CD4-positive, CD25-positive, alpha-beta regulatory T cell (primary cell): ENCODE data around the gene ETV7. TPM values are rescaled to one million over a fixed set of nuclear protein-coding genes. Genes with fewer than 3 reads are reported as not detected.
A peak's percentile ranks its signal among the peaks of the same experiment; 100 is the strongest.
"Not testable (repeated sequence)": the region's sequence is repeated elsewhere in the genome, so short reads cannot be mapped to it uniquely, and the experiment has no call there.

Experiments used
- ATAC-seq, 2 donors: fragments of 150-1000 bp; cut with Tn5 transposase; one replicate each; pipeline ENCODE4 v1.10.0; 2021; ENCODE audit warnings: low read depth in 2 of 2, moderate number of reproducible peaks in 2 of 2, moderate library complexity in 1 of 2
- DNase-seq, 3 donors: peaks; one replicate each; pipeline versions ENCODE4 v3.0.0 to v3.0.0-alpha.2; 2012 to 2022; ENCODE audit warnings: mixed read lengths in 1 of 3
- H3K27ac ChIP-seq: one replicate; pipeline ENCODE4 v1.7.0; 2013; ENCODE audit warnings: mild to moderate bottlenecking, low read length; ENCODE audit not compliant: insufficient read depth, poor library complexity, severe bottlenecking
- H3K27me3 ChIP-seq: one replicate; pipeline ENCODE4 v1.7.0; 2013; ENCODE audit warnings: low read length; ENCODE audit not compliant: control insufficient read depth, insufficient read depth
- H3K36me3 ChIP-seq: one replicate; pipeline ENCODE4 v1.7.0; 2013; ENCODE audit warnings: mild to moderate bottlenecking, low read length, moderate library complexity; ENCODE audit not compliant: control insufficient read depth, insufficient read depth
- H3K4me1 ChIP-seq: 2 replicates; pipeline ENCODE4 v1.7.0; 2013; ENCODE audit warnings: mild to moderate bottlenecking, low read length; ENCODE audit not compliant: insufficient read depth, control insufficient read depth, poor library complexity, severe bottlenecking
- H3K4me3 ChIP-seq: one replicate; pipeline ENCODE4 v1.7.0; 2013; ENCODE audit warnings: low read depth, mild to moderate bottlenecking, low read length, moderate library complexity
- H3K9me3 ChIP-seq, 2 experiments: 1 replicate in 1 of 2; 2 replicates in 1 of 2; pipeline ENCODE4 v1.7.0; 2013; ENCODE audit warnings: low read length in 2 of 2, mild to moderate bottlenecking in 1 of 2, moderate library complexity in 1 of 2; ENCODE audit not compliant: control insufficient read depth in 2 of 2
- H3K27ac Mint-ChIP-seq, 3 donors: one replicate each; pipeline ENCODE4 v1.8.0; 2020 to 2022; ENCODE audit warnings: mild to moderate bottlenecking in 3 of 3, mixed read lengths in 3 of 3, moderate library complexity in 2 of 3
- H3K27me3 Mint-ChIP-seq: one replicate; pipeline ENCODE4 v1.8.0; 2022; ENCODE audit warnings: mild to moderate bottlenecking, mixed read lengths
- H3K36me3 Mint-ChIP-seq: one replicate; pipeline ENCODE4 v1.8.0; 2020; ENCODE audit warnings: mixed read lengths
- H3K4me1 Mint-ChIP-seq, 4 donors: one replicate each; pipeline ENCODE4 v1.8.0; 2020 to 2022; ENCODE audit warnings: mixed read lengths in 4 of 4, mild to moderate bottlenecking in 1 of 4
- H3K4me3 Mint-ChIP-seq, 4 donors: one replicate each; pipeline ENCODE4 v1.8.0; 2020 to 2022; ENCODE audit warnings: mild to moderate bottlenecking in 4 of 4, mixed read lengths in 4 of 4, moderate library complexity in 3 of 4
- H3K9me3 Mint-ChIP-seq, 7 donors: one replicate each; pipeline ENCODE4 v1.8.0; 2020 to 2022; ENCODE audit warnings: mixed read lengths in 7 of 7, mild to moderate bottlenecking in 3 of 7, moderate library complexity in 2 of 7
- polyA plus RNA-seq, 4 donors: library from polyadenylated mRNA; unstranded; fragments of 300-500 nt; fragmentation: Illumina TruSeq; gene quantifications; one replicate each; pipeline ENCODE4 v1.2.3, GENCODE V29; 2021
- total RNA-seq: library from RNA; stranded (reverse); gene quantifications from one replicate; pipeline ENCODE4 v1.2.3, GENCODE V29; 2022

The ETV7 gene
- total and polyA plus RNA-seq, 5 donors from 2014 or later: 5.3 to 16.1 (median 7.4) TPM

DNA sequence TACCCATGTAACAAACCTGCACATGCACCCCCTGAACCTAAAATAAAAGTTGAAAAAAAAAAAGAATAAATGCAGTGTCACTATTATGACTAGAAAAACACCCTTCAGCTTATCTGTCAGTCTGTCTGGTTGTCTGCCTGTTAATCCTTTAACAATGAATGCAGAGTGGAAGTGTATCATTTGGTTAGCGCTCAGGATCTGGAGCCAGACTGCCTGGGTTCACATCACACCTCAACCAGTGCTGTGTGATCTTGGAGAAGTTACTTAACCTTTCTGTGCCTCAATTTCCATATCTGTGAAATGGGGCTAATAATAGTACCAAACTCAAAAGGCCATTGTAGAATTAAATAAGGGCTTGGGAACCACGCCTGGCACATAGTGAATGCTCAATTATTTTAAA is 16.8 kb downstream of the ETV7 start:
- Histone ChIP-seq H3K27me3 (no peaks in the 10 kb centered on the region), H3K36me3 (no peaks in the 10 kb centered on the region), H3K27ac (no peak overlapping the region), H3K9me3 (no peaks in the 10 kb centered on the region), H3K4me1 (no peaks in the 10 kb centered on the region), H3K4me3 (no peak overlapping the region)
- no peaks in the 10 kb centered on the region for H3K9me3 Mint-ChIP-seq
- H3K27ac Mint-ChIP-seq: peak overlapping the region in 1 of 3 donors; percentile 35
- no peaks in the 10 kb centered on the region for H3K4me1 Mint-ChIP-seq
- DNase-seq: no peak
- ATAC-seq: no peak
- no peak overlapping the region for H3K4me3 Mint-ChIP-seq
- H3K36me3 Mint-ChIP-seq: peaks cover 8% of the 10 kb centered on the region
- no peaks in the 10 kb centered on the region for H3K27me3 Mint-ChIP-seq

DNA sequence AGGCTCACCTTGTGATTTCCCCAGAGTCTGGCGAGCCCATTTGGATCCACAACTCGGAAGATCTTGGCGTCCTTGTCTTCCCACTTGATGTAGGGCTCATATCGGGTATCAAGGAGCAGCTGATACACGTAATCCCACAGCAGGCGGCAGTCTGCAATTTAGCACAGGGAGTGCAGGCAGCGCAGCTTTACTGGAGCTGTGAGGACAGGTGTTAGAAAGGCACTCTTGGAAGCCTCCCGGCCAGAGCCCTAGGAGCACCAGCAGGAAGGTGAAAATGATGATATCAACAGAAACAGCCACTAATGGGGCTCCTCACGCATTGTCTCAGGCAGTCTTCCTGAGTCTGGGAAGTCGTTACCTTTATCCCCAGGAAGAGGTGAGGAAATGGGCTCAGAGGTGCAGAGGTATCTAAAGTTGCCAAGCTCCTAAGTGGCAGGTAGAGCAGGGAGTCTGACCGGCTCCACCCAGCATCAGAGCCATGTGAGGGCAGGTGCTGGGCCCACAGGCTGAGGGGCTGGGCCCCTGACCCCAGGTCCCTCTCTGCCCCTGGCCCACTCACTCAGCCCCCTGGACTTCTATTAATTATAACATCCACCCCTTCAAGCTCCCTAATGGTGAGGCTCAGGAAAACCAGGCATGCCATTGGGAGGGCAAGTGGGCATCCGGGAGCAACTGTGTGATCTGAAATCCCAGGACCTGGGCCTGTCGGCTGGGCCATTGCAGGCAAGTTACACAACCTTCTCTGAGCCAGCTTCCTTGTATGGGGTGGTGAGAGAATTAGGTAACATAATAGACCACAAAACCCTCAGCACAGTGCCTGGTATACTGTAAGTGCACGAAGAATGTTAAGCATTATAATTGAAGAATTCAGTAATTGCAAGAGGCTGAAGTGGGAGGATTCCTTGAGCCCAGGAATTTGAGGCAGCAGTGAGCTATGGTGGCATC is 18.3 kb downstream of the ETV7 start:
- no peaks in the 10 kb centered on the region for H3K9me3 Mint-ChIP-seq
- DNase-seq (no peak), ATAC-seq (no peak)
- Histone ChIP-seq H3K4me1 (peaks cover 4% of the 10 kb centered on the region), H3K36me3 (no peaks in the 10 kb centered on the region), H3K27ac (no peak overlapping the region), H3K9me3 (no peaks in the 10 kb centered on the region), H3K4me3 (no peak overlapping the region), H3K27me3 (no peaks in the 10 kb centered on the region)
- H3K27ac Mint-ChIP-seq: peak overlapping the region in 1 of 3 donors; percentile 12
- H3K27me3 Mint-ChIP-seq: no peaks in the 10 kb centered on the region
- H3K36me3 Mint-ChIP-seq: peaks cover 8% of the 10 kb centered on the region
- H3K4me3 Mint-ChIP-seq: no peak overlapping the region
- H3K4me1 Mint-ChIP-seq: no peaks in the 10 kb centered on the region

DNA sequence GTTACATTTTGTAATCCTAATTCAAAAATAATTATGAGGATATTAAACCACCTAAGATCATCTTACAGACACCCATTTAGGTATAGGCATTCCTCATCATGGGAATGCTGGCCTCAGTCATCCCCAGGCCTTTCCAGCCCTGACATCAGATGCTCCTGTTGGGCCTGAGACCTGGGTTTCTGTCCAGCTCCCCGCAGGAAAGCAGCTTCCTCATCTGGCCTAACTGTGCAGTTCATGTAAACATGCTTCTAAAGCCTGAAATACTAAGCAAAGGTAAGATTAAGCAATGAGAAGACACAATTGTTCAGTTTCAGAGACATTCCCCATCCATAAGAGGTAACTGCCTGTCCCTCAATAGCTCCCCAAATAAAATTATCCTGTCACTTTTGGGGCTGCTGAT is 19.0 kb downstream of the ETV7 start:
- no peaks in the 10 kb centered on the region for H3K36me3 ChIP-seq
- ATAC-seq (no peak), DNase-seq (no peak)
- no peaks in the 10 kb centered on the region for H3K27me3 ChIP-seq
- H3K9me3 ChIP-seq: no peaks in the 10 kb centered on the region
- no peak overlapping the region for H3K4me3 Mint-ChIP-seq
- peaks cover 8% of the 10 kb centered on the region for H3K36me3 Mint-ChIP-seq
- peak overlapping the region in 1 of 3 donors; percentile 12 for H3K27ac Mint-ChIP-seq
- no peaks in the 10 kb centered on the region for H3K27me3 Mint-ChIP-seq
- peaks cover 4% of the 10 kb centered on the region for H3K4me1 ChIP-seq
- no peaks in the 10 kb centered on the region for H3K4me1 Mint-ChIP-seq
- no peak overlapping the region for H3K4me3 ChIP-seq
- no peak overlapping the region for H3K27ac ChIP-seq
- no peaks in the 10 kb centered on the region for H3K9me3 Mint-ChIP-seq

DNA sequence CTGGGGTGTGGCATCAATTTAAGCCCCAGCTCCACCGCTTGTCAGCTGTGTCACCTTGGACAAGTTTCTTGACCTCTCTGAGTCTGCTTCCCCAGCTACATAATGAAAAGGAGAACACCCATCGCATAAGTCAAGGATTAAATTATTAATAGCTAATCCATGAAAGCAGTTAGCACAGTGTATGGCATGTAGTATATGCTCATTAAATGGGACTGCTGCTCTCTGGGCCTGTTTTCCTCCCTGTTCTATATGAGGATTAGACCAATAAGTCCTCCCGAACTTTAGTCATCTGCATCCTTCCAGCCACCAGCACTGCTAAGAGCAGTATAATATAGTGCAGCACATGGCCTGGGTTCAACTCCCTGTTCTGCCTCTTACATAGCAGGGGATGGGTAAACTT is 19.7 kb downstream of the ETV7 start:
- DNase-seq (no peak), ATAC-seq (no peak)
- Mint-ChIP-seq H3K27ac (peak overlapping the region in 1 of 3 donors; percentile 17), H3K27me3 (no peaks in the 10 kb centered on the region), H3K4me1 (no peaks in the 10 kb centered on the region), H3K4me3 (no peak overlapping the region), H3K9me3 (no peaks in the 10 kb centered on the region), H3K36me3 (peaks cover 7% of the 10 kb centered on the region)
- H3K27ac ChIP-seq: no peak overlapping the region
- H3K9me3 ChIP-seq: no peaks in the 10 kb centered on the region
- H3K27me3 ChIP-seq: no peaks in the 10 kb centered on the region
- peaks cover 4% of the 10 kb centered on the region for H3K4me1 ChIP-seq
- no peak overlapping the region for H3K4me3 ChIP-seq
- H3K36me3 ChIP-seq: no peaks in the 10 kb centered on the region

DNA sequence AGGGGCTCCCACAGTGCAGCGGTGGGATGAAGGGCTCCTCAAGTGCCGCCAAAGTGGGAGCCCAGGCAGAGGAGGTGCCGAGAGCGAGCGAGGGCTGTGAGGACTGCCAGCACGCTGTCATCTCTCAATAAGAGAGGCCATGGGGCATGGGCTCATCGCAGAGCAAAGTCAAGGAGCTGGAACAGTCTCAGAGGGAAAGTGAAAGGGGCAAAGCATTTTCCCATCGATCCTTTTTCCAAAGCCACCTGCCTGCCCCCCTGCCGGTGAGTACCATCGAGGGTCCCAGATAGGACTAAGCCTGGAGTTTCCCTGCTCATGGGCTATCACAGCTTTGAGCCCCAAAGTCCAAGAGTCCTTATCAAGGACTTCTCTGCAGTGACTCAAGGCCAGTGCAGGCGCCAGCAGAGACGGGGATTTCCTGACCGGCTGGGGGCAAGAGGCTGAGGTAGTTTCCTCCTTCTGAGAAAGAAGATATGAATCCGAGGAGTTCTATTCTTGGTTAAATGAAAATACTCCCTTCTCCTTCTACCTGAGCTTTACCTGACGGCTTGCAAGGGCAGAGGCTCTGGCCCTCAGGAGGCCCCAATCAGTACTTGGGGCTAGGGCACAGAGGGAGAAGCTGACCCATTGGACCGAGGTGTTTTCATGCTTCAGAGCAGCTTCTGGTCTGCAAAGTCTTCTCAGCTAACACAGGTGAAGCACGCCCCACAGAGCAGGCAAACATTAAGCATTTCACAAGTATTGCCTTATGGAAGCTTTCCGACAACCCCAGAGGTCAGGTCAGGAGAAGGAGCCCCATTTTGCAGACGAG is 22.6 kb downstream of the ETV7 start:
- no peak overlapping the region for H3K4me3 Mint-ChIP-seq
- ATAC-seq (peak in 1 of 2 donors; percentile 19), DNase-seq (no peak)
- H3K4me3 ChIP-seq: no peak overlapping the region
- no peaks in the 10 kb centered on the region for H3K9me3 ChIP-seq
- H3K4me1 Mint-ChIP-seq: peaks cover 3 to 9% (median 7%) of the 10 kb centered on the region in 4 donors
- no peaks in the 10 kb centered on the region for H3K27me3 Mint-ChIP-seq
- H3K9me3 Mint-ChIP-seq: no peaks in the 10 kb centered on the region
- H3K4me1 ChIP-seq: peaks cover 4% of the 10 kb centered on the region
- H3K27me3 ChIP-seq: no peaks in the 10 kb centered on the region
- no peak overlapping the region for H3K27ac ChIP-seq
- H3K27ac Mint-ChIP-seq: peak overlapping the region in 1 of 3 donors; percentile 79
- peaks cover 5% of the 10 kb centered on the region for H3K36me3 Mint-ChIP-seq
- H3K36me3 ChIP-seq: no peaks in the 10 kb centered on the region

DNA sequence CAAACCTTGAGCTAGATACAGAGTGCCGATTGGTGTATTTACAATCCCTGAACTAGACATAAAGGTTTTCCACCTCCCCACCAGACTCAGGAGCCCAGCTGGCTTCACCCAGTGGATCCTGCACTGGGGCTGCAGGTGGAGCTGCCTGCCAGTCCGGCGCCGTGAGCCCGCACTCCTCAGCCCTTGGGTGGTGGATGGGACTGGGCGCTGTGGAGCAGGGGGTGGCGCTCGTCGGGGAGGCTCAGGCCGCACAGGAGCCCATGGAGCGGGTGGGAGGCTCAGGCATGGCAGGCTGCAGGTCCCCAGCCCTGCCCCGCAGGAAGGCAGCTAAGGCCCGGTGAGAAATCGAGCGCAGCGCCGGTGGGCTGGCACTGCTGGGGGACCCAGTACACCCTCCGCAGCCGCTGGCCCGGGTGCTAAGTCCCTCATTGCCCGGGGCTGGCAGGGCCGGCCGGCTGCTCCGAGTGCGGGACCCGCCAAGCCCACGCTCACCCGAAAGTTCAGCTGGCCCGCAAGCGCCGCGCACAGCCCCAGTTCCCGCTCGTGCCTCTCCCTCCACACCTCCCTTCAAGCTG is 23.3 kb downstream of the ETV7 start:
- not testable (repeated sequence) for H3K4me3 Mint-ChIP-seq, H3K4me1 ChIP-seq, H3K36me3 ChIP-seq, DNase-seq, H3K4me1 Mint-ChIP-seq, H3K9me3 Mint-ChIP-seq, H3K27me3 Mint-ChIP-seq, H3K36me3 Mint-ChIP-seq, H3K27ac Mint-ChIP-seq, H3K27me3 ChIP-seq, H3K4me3 ChIP-seq, H3K9me3 ChIP-seq, H3K27ac ChIP-seq, ATAC-seq

DNA sequence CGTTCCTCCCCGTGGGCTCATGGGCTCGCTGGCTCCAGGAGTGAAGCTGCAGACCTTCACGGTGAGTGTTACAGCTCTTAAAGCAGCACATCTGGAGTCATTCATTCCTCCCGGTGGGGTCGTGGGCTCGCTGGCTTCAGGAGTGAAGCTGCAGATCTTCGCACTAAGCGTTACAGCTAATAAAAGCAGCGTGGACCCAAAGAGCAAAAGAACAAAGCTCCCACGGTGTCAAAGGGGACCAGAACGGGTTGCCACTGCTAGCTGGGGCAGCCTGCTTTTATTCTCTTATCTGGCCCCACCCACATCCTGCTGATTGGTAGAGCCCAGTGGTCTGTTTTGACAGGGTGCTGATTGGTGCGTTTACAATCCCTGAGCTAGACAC is 24.1 kb downstream of the ETV7 start:
- DNase-seq, H3K4me3 Mint-ChIP-seq, H3K9me3 ChIP-seq, H3K4me1 Mint-ChIP-seq, H3K36me3 ChIP-seq, ATAC-seq, H3K9me3 Mint-ChIP-seq, H3K27ac Mint-ChIP-seq, H3K27me3 ChIP-seq, H3K4me3 ChIP-seq, H3K27me3 Mint-ChIP-seq, H3K36me3 Mint-ChIP-seq, H3K4me1 ChIP-seq, H3K27ac ChIP-seq: not testable (repeated sequence)
